DND-41 (cell line): ENCODE data around the gene DLGAP4.

Source experiments
- ATAC-seq: fragments of 200-7000 bp; cut with Tn5 transposase; 3 replicates; pipeline ENCODE4 v1.9.1; 2021; ENCODE audit warnings: low read depth; ENCODE audit not compliant: insufficient read depth
- DNase-seq: peaks from one replicate; pipeline ENCODE4 v3.0.0-alpha.2; 2020
- H2AFZ ChIP-seq: 2 replicates; pipeline ENCODE4 v1.6.0; 2012; ENCODE audit warnings: low read depth, low read length
- H3K27ac ChIP-seq: 2 replicates; pipeline ENCODE4 v1.5.1; 2012; ENCODE audit warnings: low read length, inconsistent platforms
- H3K27me3 ChIP-seq: fragments of 200-600 bp; sonication (generic); 2 replicates; pipeline ENCODE4 v1.6.0; 2012; ENCODE audit warnings: low read length, mild to moderate bottlenecking, inconsistent platforms; ENCODE audit not compliant: insufficient read depth, poor library complexity
- H3K36me3 ChIP-seq: 2 replicates; pipeline ENCODE4 v1.5.1; 2012; ENCODE audit warnings: low read length, inconsistent platforms; ENCODE audit not compliant: insufficient read depth
- H3K4me1 ChIP-seq: 2 replicates; pipeline ENCODE4 v1.5.1; 2012; ENCODE audit warnings: mild to moderate bottlenecking, low read length; ENCODE audit not compliant: insufficient read depth
- H3K4me2 ChIP-seq: 2 replicates; pipeline ENCODE4 v1.6.0; 2012; ENCODE audit warnings: mild to moderate bottlenecking, moderate library complexity, low read length, inconsistent platforms; ENCODE audit not compliant: insufficient read depth
- H3K4me3 ChIP-seq, 2 experiments: fragments of 200-600 bp in 1 of 2; shearing (Covaris generic) in 1 of 2; 2 replicates each; pipeline ENCODE4 v1.5.1; 2012 to 2016; ENCODE audit warnings: inconsistent platforms in 2 of 2, low read length in 2 of 2, mild to moderate bottlenecking in 2 of 2, low read depth in 1 of 2, moderate library complexity in 1 of 2
- H3K79me2 ChIP-seq: 2 replicates; pipeline ENCODE4 v1.6.0; 2012; ENCODE audit warnings: low read length, inconsistent platforms; ENCODE audit not compliant: insufficient read depth
- H3K9ac ChIP-seq: 2 replicates; pipeline ENCODE4 v1.6.0; 2012; ENCODE audit warnings: low read depth, mild to moderate bottlenecking, inconsistent platforms, low read length, moderate library complexity
- H3K9me3 ChIP-seq: 2 replicates; pipeline ENCODE4 v1.5.1; 2012; ENCODE audit warnings: low read length, moderate library complexity, mild to moderate bottlenecking, inconsistent platforms; ENCODE audit not compliant: insufficient read depth, severe bottlenecking
- H4K20me1 ChIP-seq: 2 replicates; pipeline ENCODE4 v1.6.0; 2012; ENCODE audit warnings: low read length; ENCODE audit not compliant: insufficient read depth
- CTCF ChIP-seq: IDR thresholded peaks from 2 replicates; pipeline ENCODE4 v1.5.1; 2012; ENCODE audit warnings: borderline replicate concordance, low read length, moderate library complexity, mild to moderate bottlenecking; ENCODE audit not compliant: poor library complexity, severe bottlenecking; ENCODE audit errors: extremely low read depth
- EZH2 ChIP-seq: IDR thresholded peaks from 3 replicates; pipeline ENCODE4 v1.6.1; 2012; ENCODE audit warnings: borderline replicate concordance, low read depth, mild to moderate bottlenecking, moderate library complexity, low read length, inconsistent platforms; ENCODE audit not compliant: severe bottlenecking

Gene DLGAP4

GRCh38 chr20:36362261-36362660, 56.1 kb downstream of the DLGAP4 start:
- TF ChIP-seq EZH2 (no peak), CTCF (no peak)
- H3K27me3 ChIP-seq, result peaks cover 31% of the 10 kb centered on the region

GRCh38 chr20:36362978-36363713, 57.0 kb downstream of the DLGAP4 start:
- no peak overlapping the region for H3K27ac ChIP-seq
- H3K27me3 ChIP-seq, result peaks cover 36% of the 10 kb centered on the region
- no peaks in the 10 kb centered on the region for H3K9me3 ChIP-seq
- DNase-seq (no peak), ATAC-seq (no peak)
- H3K36me3 ChIP-seq, result no peaks in the 10 kb centered on the region
- no peak overlapping the region for H2AFZ ChIP-seq
- no peaks in the 10 kb centered on the region for H3K79me2 ChIP-seq
- H4K20me1 ChIP-seq, result peaks cover 21% of the 10 kb centered on the region
- no peak for TF ChIP-seq EZH2
- no peak for TF ChIP-seq CTCF
- no peaks in the 10 kb centered on the region for H3K4me1 ChIP-seq
- H3K9ac ChIP-seq, result no peak overlapping the region
- no peak overlapping the region for H3K4me3 ChIP-seq
- H3K4me2 ChIP-seq, result no peak overlapping the region

More at GRCh38 chr20:36362261-36362660, 56.1 kb downstream of the DLGAP4 start:
- Histone ChIP-seq H3K4me3 (no peak overlapping the region), H2AFZ (no peak overlapping the region), H4K20me1 (peaks cover 17% of the 10 kb centered on the region), H3K4me1 (no peaks in the 10 kb centered on the region), H3K36me3 (no peaks in the 10 kb centered on the region), H3K27ac (no peak overlapping the region), H3K4me2 (no peak overlapping the region), H3K79me2 (no peaks in the 10 kb centered on the region), H3K9ac (no peak overlapping the region), H3K9me3 (no peaks in the 10 kb centered on the region)
- DNase-seq (no peak), ATAC-seq (no peak)

DNA sequence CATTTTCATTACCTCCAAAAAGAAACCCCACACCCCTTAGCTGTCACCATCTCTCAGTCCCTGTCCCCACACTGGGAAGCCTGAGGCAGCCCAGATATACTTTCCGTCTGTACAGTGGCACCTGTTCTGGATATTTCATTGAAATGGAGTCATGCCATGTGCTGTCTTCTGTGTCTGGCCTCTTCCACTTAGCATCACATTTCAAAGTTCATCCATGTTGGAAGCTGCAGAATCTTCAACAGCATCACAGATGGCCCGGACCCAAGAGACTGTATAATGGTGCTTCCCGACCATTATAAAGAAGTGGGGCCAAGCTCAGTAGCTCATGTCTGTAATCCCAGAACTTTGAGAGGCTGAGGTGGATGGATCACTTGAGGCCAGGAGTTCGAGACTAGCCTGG, 58.4 kb downstream of the DLGAP4 start:
- Histone ChIP-seq H3K79me2 (no peaks in the 10 kb centered on the region), H4K20me1 (peaks cover 24% of the 10 kb centered on the region), H3K9me3 (no peaks in the 10 kb centered on the region), H3K27me3 (peaks cover 37% of the 10 kb centered on the region), H3K27ac (no peak overlapping the region), H2AFZ (no peak overlapping the region), H3K36me3 (no peaks in the 10 kb centered on the region), H3K4me3 (no peak overlapping the region), H3K4me2 (no peak overlapping the region), H3K4me1 (no peaks in the 10 kb centered on the region), H3K9ac (no peak overlapping the region)
- ATAC-seq (no peak), DNase-seq (no peak)
- TF ChIP-seq CTCF (no peak), EZH2 (no peak)
